Stimulated activated CD4-positive, alpha-beta T cell treated with anti-CD3 and anti-CD28 coated beads, TNF-alpha, amount 100 ng/mL, for 1 hour (primary cell): ENCODE results near the gene FEM1B.

ENCODE experiments used
- DNase-seq, 3 donors: peaks; one replicate each; pipeline ENCODE4 v3.0.0-alpha.2; 2020; ENCODE audit warnings: low read depth in 3 of 3, low spot score in 1 of 3

The FEM1B gene

GRCh38 chr15:68305420-68305871 is 27.9 kb downstream of the FEM1B start:
- no peak for DNase-seq

GRCh38 chr15:68307131-68307928 is 29.8 kb downstream of the FEM1B start:
- DNase-seq, result no peak

GRCh38 chr15:68309024-68309423 is 31.5 kb downstream of the FEM1B start:
- DNase-seq, result no peak

GRCh38 chr15:68310178-68310803 is 32.7 kb downstream of the FEM1B start:
- no peak for DNase-seq

GRCh38 chr15:68310804-68311463 is 33.4 kb downstream of the FEM1B start:
- no peak for DNase-seq

- no peak for DNase-seq
These were observed 33.9 kb downstream of the FEM1B start for GRCh38 chr15:68311464-68311835.

GRCh38 chr15:68311859-68312557 is 34.5 kb downstream of the FEM1B start:
- no peak for DNase-seq

- no peak for DNase-seq
These were observed 35.2 kb downstream of the FEM1B start for GRCh38 chr15:68312701-68313204.

GRCh38 chr15:68313501-68314410 is 36.2 kb downstream of the FEM1B start:
- DNase-seq, result no peak

GRCh38 chr15:68314563-68314962 is 37.0 kb downstream of the FEM1B start:
- DNase-seq, result no peak

- DNase-seq, result no peak
These were observed 37.5 kb downstream of the FEM1B start for GRCh38 chr15:68315035-68315434.

GRCh38 chr15:68315495-68316031 is 38.0 kb downstream of the FEM1B start:
- no peak for DNase-seq

GRCh38 chr15:68316061-68316804 is 38.7 kb downstream of the FEM1B start:
- no peak for DNase-seq

GRCh38 chr15:68317281-68318007 is 39.9 kb downstream of the FEM1B start:
- DNase-seq, result no peak

GRCh38 chr15:68318008-68318835 is 40.7 kb downstream of the FEM1B start:
- no peak for DNase-seq

GRCh38 chr15:68318931-68319909 is 41.7 kb downstream of the FEM1B start:
- DNase-seq, result no peak

- DNase-seq, result no peak
These were observed 42.5 kb downstream of the FEM1B start for GRCh38 chr15:68319997-68320396.
